Activated naive CD4-positive, alpha-beta T cell treated with anti-CD3 and anti-CD28 coated beads, Interleukin-2, amount 50 U/mL, for 72 hours (primary cell): ENCODE results near the gene MAPKAPK3. TPM values are rescaled to one million over a fixed set of nuclear protein-coding genes. Genes with fewer than 3 reads are reported as not detected.

ENCODE experiments used
- ATAC-seq, 2 donors: fragments of 150-1000 bp; cut with Tn5 transposase; 2 replicates each; pipeline ENCODE4 v1.10.0; 2021; ENCODE audit warnings: mild to moderate bottlenecking in 2 of 2, moderate library complexity in 2 of 2
- DNase-seq, 2 donors: peaks; one replicate each; pipeline ENCODE4 v3.0.0; 2021 to 2022; ENCODE audit warnings: low spot score in 2 of 2
- H3K27ac Mint-ChIP-seq, 2 donors: one replicate each; pipeline ENCODE4 v1.8.0; 2022; ENCODE audit warnings: mild to moderate bottlenecking in 2 of 2, mixed read lengths in 2 of 2
- H3K36me3 Mint-ChIP-seq, 2 donors: one replicate each; pipeline ENCODE4 v1.8.0; 2022; ENCODE audit warnings: mixed read lengths in 2 of 2
- H3K9me3 Mint-ChIP-seq, 2 donors: one replicate each; pipeline ENCODE4 v1.8.0; 2022; ENCODE audit warnings: mixed read lengths in 2 of 2
- total RNA-seq, 2 donors: library from RNA; stranded (reverse); gene quantifications; one replicate each; pipeline ENCODE4 v1.2.3, GENCODE V29; 2022

The MAPKAPK3 gene
- total RNA-seq, 2 donors from 2014 or later, result 94.3 to 153 TPM

DNA sequence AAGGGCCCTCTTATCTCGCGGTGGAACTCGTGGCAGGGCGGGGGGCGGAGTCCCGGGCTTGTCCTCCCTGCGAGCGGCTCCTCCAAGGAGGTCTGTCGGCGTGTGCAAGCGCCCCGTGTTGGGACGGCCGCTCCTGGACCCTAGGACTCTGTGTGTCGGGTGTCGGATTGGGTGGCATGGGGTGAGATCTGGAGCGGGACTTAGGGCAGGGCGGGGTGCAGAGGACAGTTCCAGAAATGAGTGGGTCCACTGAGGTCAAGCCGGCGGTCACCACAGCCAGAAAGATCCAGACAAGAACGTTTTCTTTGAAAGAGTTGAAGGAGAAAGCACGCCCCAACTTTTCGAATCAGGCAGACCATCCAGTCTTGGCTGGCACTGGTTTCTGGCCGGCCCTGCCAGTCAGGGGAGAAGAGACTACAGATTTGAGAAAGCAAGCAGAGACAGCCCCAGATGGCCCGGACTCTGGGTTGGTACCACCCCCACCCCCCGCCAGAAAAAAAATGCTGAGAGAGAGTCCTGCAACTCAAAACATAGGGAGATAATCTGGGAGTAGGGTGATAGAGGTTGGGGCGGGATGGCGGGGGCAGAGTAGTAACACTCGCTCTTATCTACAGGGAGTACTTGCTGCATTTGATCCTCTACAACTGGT, 4.6 kb upstream of the MAPKAPK3 start:
- peak overlapping the region; percentile 98 to 99 for H3K27ac Mint-ChIP-seq
- ATAC-seq (no peak), DNase-seq (no peak)
- peaks cover 59 to 71% of the 10 kb centered on the region in 2 donors for H3K36me3 Mint-ChIP-seq
- H3K9me3 Mint-ChIP-seq, result no peaks in the 10 kb centered on the region

DNA sequence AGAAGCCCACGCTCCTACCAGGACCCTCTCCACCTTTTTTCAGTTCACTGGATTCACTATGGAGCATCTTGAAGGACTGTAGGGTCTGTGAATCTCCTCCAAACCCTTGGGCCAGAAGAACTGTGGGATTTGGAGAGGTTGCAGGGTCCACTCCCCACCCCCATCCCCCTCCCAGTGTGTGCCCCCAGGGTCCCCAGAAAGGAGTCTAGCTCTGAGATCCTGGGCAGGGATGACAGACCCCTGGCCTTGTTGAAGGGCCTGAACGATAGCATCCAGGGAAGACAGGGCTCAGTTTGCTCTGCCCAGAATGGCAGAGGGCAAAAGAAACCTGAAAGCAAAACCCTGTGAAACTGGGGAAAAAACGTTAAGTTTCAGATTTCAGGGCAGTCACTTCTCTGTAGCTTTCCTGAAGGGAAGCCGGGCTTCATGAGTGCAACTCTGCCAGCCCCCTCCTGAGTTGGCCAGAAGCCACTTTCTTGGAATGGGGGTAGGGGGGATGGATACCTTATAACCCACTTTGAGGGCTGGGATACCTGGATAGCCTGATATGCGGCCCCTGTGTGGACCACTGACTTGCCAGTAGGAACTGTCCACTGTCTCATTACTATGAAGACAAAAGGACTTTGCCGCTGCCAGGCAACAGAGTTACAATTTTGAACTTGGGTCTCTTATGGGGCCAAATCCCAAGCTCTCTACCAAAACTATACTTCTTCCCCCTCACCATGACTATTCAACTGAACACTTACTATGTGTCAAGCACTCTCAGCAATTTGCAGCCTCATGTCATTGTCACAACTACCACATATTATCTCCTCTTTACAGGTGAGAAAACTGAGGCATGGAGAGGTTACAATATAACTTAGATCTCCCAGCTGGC, 3.7 kb upstream of the MAPKAPK3 start:
- peak in 1 of 2 donors; percentile 4 for DNase-seq
- ATAC-seq, result no peak
- H3K9me3 Mint-ChIP-seq, result no peaks in the 10 kb centered on the region
- peak overlapping the region; percentile 98 to 99 for H3K27ac Mint-ChIP-seq
- peaks cover 57 to 68% of the 10 kb centered on the region in 2 donors for H3K36me3 Mint-ChIP-seq

DNA sequence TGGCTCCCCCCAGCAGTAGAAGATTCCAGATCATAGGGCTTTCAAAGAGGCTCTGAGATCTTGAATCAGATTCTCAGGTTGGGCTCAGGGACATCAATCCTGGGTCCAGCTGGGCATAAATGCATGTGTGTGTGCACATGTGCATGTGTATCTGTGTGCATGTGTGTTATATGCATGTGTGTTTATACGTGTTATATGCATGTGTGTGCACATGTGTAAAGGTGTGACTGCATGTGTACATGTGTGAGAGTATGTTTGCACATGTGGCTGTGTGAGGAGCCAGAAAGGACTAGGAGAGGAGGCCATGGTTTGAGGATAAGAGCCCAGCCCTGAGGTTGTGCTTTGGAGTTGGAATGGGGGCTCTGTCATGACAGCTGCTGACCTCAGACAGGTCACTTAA, 1.8 kb upstream of the MAPKAPK3 start:
- H3K27ac Mint-ChIP-seq, result peak overlapping the region in 1 of 2 donors; percentile 83

DNA sequence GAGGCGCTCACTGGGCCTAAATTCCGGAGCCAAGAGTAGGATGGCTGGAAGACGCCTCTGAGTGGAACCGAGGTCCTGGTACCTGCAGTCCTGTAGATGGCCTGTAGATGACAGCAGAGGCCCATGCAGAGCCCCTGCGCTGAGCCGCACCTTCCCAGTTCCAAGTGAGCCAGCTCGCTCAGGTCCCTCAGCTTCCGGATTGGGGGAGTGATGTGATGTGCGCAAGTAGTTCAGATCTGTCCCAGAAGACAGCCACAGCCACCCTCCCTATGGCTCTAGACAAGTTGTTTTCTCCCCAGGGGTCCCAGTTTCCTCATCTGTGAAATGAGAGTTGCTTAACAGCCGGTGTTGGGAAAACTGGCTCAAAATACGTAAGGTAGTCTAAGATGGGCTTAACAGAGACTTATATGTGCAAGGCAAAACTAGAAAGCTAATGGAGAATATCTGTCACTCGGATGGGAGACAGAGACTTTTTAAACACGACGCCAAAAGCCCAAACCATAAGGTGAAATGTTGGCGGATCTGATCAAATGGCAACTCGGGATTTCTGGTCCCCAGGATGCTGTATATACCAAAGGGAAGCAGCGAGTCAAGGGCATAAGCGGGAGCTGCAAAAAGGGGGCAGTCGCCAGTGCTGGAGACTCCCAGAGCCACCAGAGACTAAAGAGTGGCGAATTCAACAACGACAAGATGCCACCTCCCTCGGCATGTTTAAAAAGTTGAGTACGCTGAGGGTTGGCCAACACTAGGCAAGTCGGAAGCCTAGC, 765 bp upstream of the MAPKAPK3 start:
- H3K9me3 Mint-ChIP-seq, result no peaks in the 10 kb centered on the region
- peaks cover 37 to 67% of the 10 kb centered on the region in 2 donors for H3K36me3 Mint-ChIP-seq
- peak; percentile 19 to 36 for ATAC-seq
- peak overlapping the region; percentile 83 to 91 for H3K27ac Mint-ChIP-seq
- DNase-seq, result peak; percentile 80 to 85

More for the DNA sequence above, 1.8 kb upstream of the MAPKAPK3 start:
- DNase-seq (no peak), ATAC-seq (no peak)
- Mint-ChIP-seq H3K9me3 (no peaks in the 10 kb centered on the region), H3K36me3 (peaks cover 40 to 68% of the 10 kb centered on the region in 2 donors)

DNA sequence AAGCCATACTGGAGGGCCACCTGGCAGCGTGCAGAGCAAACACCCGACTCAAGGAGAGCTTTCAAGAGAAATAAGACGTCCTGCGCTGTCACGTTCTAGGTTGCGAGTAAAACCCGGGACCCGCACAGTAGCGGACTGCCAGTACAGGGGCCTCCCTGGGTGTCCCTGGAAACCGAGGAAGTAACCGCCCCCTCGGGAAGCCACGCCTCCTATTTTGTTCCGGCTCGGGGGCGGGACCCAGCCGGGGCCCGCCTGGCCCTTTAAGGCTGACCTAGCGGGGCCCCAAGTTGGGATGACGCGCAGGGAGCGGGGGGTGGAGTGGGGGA, 218 bp upstream of the MAPKAPK3 start:
- no peaks in the 10 kb centered on the region for H3K9me3 Mint-ChIP-seq
- peaks cover 37 to 62% of the 10 kb centered on the region in 2 donors for H3K36me3 Mint-ChIP-seq
- ATAC-seq, result peak; percentile 49 to 69
- H3K27ac Mint-ChIP-seq, result peak overlapping the region; percentile 83 to 91
- DNase-seq, result peak; percentile 94 to 97

DNA sequence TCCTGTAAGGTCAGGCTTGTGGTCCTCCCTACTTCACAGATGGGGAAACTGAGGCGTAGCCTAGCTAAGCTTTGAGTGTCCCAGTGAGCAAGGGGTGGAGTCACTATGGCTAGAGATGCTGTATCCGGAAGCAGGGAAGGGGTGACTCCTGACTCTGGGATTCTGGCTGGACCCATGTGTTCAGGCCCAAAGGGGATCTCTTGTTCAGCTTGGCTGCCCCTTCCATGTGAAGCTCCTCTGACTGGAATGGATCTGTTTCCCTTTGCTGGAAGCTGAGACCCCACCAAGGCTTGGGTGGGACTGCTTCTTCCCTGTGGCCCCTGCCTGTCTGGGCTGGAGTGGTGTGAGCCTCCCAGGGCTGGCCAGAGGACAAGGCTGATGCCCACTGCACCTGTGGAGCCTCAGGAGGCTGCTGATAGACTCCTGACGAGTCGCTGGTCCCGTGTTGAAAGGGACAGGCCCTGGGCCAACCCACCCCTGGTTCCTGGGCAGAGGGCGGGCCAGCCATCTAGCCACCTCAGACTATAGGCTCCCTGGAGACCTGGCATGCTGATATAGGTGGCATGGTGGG, 1.0 kb downstream of the MAPKAPK3 start:
- peaks cover 26 to 57% of the 10 kb centered on the region in 2 donors for H3K36me3 Mint-ChIP-seq
- no peaks in the 10 kb centered on the region for H3K9me3 Mint-ChIP-seq
- peak in 1 of 2 donors; percentile 10 for ATAC-seq
- DNase-seq, result no peak
- peak overlapping the region; percentile 83 to 91 for H3K27ac Mint-ChIP-seq

DNA sequence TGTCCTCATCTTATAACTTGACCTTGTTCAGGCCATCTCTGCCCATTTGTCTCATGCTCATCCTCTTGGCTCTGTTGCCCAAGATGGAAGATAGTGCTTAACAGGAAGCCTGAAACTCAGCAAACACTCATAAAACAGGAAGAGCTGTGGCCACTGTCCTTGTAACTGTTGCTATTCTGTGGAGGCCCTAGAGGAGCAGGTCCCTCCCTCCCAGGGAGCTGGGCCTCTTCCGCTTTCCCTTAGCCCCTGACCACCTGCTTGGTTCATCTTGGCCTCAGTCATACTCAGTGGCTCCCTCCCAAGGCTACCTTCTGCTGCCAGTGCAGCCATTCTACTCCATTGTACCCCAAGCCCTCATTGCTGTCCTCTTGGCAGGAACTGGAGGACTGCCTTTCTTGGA, 3.5 kb downstream of the MAPKAPK3 start:
- Mint-ChIP-seq H3K27ac (peak overlapping the region; percentile 83 to 85), H3K9me3 (no peaks in the 10 kb centered on the region), H3K36me3 (peaks cover 17 to 65% of the 10 kb centered on the region in 2 donors)
- DNase-seq, result no peak
- no peak for ATAC-seq

DNA sequence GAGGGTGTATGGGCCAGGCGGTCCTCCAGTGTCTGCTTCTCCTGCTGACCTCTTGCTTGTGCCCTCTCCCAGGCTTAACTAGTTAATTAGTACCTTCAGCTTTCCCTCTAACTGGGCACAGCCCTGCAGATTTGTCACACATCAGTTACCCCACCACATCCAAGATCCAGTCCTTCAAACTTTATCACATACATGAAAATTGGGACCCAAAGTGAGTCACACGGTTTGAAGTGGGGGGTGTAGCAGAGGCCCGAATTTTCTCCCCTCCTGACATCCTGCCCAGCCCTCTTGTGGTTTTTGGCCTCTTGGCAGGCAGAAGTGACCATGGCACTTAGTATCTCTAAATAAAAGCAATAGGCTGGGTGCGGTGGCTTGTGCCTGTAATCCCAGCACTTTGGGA, 3.9 kb downstream of the MAPKAPK3 start:
- no peak for ATAC-seq
- no peak for DNase-seq
- Mint-ChIP-seq H3K9me3 (no peaks in the 10 kb centered on the region), H3K36me3 (peaks cover 17 to 65% of the 10 kb centered on the region in 2 donors), H3K27ac (peak overlapping the region; percentile 83 to 85)

DNA sequence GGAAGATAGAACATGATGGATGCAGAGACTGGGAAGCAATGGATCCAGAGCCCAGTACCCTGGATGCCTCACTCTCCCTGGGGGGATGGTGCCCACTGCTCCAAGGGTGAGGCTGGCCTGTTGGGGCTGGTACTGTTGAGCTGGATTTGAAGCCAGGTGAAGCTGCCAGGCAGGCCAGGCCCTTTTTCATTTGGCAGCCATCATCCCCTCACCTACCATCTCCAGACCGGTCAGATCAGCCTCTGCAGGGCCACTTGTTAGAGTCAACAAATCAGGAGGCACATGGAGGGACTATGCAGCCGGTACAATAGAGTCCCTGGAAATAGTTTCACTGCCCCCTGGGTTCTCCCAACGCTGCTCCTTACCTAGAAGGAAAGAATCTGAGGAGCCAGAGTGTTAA, 5.9 kb downstream of the MAPKAPK3 start:
- H3K9me3 Mint-ChIP-seq, result no peaks in the 10 kb centered on the region
- DNase-seq, result no peak
- no peak for ATAC-seq
- H3K36me3 Mint-ChIP-seq, result peaks cover 20 to 63% of the 10 kb centered on the region in 2 donors
- peak overlapping the region; percentile 87 to 92 for H3K27ac Mint-ChIP-seq

DNA sequence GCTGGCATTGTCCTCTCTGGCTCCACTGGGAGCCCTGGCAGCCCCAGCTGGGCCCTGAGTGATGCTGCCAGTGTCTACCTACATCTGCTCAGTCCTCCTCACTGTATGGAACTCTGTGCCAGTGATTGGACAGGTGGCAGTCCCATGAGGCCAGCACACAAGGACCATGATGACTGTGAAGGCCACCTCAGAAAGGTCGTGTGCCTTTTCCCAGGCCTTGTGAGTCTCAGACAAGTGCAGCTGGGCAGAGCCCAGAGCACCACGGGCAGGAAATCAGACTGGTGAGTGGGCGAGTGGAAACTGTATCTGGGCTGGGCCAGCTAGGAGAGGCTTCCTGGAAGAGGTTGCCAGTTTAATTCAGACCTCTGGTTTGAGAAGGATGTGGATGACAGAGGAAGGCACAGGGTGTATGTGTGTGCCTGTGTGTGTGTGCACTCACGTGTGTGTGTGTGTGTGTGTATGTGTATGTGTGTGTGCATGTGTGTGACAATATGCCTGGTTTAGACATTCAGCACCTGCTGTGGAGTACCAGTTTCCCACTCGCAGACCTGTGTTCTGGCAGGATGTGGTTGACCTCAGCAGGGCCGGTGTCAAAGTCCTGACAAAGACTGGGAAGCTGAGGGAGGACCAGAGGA, 7.0 kb downstream of the MAPKAPK3 start:
- ATAC-seq (peak; percentile 83 to 85), DNase-seq (peak; percentile 58 to 81)
- Mint-ChIP-seq H3K36me3 (peaks cover 17 to 54% of the 10 kb centered on the region in 2 donors), H3K9me3 (no peaks in the 10 kb centered on the region), H3K27ac (peak overlapping the region; percentile 87 to 92)

DNA sequence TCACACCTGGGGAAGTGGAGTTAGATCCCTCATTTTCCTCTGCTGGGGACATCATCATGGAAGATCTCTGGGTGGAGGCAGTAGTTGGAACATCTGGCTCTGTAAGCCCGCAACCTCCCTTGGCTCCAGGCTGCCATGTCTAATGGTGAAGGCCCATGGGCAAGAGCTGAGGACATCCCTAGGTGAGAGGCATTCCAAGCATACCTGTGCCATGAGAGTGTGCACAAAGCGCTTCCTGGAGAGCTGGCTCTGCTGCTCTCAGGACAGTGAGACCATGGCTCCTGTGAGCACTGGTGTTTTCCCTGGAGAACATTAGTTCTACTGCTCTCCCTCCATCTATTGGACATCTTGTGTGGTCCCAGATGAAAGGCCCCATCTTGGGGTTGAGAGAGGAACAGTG, 7.7 kb downstream of the MAPKAPK3 start:
- H3K9me3 Mint-ChIP-seq, result no peaks in the 10 kb centered on the region
- H3K36me3 Mint-ChIP-seq, result peaks cover 17 to 50% of the 10 kb centered on the region in 2 donors
- peak overlapping the region; percentile 87 to 92 for H3K27ac Mint-ChIP-seq
- ATAC-seq (no peak), DNase-seq (no peak)

DNA sequence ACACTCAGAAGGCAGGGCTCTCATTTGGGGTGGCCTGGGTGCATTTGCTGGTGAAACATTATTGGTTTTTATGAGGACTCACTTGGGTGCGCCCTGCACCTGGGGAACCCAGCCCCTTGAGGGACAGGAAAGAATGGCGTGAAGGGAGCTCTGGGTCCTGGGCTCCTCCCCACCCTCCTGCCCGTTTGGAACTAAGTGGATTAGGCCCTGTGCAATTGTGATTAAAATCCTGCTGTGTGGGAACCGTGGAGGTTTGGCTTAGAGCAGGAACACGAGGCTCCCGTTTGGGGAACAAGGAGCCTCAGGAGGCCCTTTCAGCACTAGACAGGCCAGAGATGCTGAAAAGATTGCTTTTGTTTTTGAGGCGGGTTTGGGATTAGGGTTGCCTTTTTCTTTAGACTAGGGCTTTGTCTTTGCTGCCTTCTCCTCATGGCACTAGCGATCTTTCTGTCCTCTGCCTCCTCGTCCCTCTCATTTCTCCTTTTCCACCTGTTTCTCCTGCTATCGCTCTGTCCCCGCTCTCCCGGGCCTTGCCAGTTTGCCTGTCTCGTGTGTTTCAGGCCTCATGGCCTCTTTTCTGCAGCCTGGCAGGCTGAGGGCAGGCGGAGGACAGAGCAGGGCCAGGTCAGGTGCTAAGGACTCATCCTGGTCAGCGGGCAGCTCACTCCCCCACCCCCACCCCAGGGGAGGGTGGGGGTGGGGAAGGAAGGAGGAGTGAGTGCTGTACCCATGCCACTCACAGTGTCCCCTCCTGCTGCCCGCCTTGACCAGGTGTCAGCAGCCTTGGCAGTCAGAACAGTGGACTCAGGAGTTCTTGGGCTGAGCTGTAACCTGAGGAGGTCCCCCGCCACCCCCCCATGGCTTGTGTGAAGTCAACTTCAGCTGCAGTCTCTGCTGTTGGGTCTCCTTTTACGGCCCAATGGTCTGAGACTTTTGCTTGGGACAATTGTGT, 8.6 kb downstream of the MAPKAPK3 start:
- no peak for ATAC-seq
- Mint-ChIP-seq H3K9me3 (no peaks in the 10 kb centered on the region), H3K36me3 (peaks cover 11 to 44% of the 10 kb centered on the region in 2 donors), H3K27ac (peak overlapping the region; percentile 87 to 92)
- DNase-seq, result no peak

DNA sequence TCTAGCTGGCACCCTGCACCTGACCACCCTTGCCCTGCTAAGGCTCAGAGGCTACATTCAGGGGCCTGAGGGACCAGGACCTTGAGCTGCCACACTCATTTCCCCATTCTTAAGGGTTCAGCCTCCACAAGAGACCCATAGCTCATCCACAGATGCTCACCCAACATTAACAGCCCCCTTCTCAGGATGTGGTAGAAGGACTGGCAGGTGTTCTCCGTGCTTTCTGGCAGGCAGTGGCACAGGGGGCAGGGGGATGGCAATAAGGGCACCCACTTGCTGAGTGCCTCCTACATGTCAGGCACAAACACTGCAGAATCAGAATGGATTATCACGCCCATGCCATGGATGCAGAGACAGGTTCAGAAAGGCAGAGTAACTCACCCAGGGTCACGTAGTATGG, 9.4 kb downstream of the MAPKAPK3 start:
- ATAC-seq (no peak), DNase-seq (no peak)
- Mint-ChIP-seq H3K36me3 (peaks cover 6 to 40% of the 10 kb centered on the region in 2 donors), H3K9me3 (no peaks in the 10 kb centered on the region), H3K27ac (peak overlapping the region; percentile 77 to 84)

DNA sequence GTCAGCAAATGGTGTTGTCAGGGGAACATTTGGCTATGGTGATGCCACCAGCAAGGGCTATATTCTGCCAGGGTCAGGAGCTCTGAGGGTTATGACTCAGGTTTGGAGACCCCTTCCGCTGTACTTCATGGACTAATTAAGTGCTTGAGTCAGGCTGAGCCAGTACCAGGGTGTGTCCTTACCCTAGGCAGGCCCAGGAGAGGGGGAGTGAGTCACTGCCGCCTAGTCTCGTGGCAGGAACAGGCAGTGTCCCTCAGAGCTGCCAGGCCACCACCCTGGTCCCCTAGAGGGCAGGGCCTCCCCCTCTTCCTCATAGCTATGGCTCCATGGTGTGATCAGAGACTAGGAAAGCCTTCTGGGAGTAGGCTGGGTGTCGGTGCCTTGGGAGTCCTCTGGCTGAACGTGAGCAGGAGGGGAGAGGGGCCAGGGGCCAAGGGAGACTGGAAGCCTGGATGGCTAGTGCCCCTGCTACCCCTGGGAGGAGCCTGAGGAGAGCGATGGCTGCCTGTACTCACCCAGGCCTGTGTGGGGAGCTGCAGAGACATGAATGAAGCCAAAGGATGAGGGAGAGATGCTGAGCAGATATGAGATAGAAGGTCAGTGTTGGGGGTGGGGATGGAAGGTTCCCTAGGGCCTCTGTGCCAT, 10.6 kb downstream of the MAPKAPK3 start:
- DNase-seq, result no peak
- H3K27ac Mint-ChIP-seq, result peak overlapping the region; percentile 84 to 88
- H3K9me3 Mint-ChIP-seq, result no peaks in the 10 kb centered on the region
- peaks cover 6 to 40% of the 10 kb centered on the region in 2 donors for H3K36me3 Mint-ChIP-seq
- ATAC-seq, result peak; percentile 31 to 66

DNA sequence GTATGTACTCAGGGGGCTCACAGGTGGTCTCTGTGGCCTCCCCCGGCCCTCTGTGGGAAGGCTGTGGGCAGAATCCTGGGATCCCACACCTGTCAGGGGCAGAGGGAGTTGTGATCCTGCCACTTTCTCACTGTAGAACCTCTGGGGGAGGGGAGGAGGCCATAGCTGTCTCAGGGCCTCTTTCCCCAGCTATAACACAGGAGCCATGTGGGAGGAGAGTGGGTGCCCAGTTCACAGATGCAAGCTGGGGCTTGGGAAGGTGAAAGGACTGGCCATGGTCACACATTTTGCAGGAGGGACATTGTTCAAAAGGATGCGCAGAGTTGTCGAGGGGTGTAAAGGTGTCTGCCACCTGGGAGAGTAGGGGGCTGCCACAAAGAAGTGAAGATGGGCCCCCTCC, 11.7 kb downstream of the MAPKAPK3 start:
- H3K27ac Mint-ChIP-seq, result peak overlapping the region in 1 of 2 donors; percentile 84
- DNase-seq, result no peak
- H3K36me3 Mint-ChIP-seq, result peaks cover 6 to 36% of the 10 kb centered on the region in 2 donors
- no peak for ATAC-seq
- H3K9me3 Mint-ChIP-seq, result no peaks in the 10 kb centered on the region
